Hematopoietic multipotent progenitor cell (in vitro differentiated cells): ENCODE results near the gene LMLN. TPM values are rescaled to one million over a fixed set of nuclear protein-coding genes. Genes with fewer than 3 reads are reported as not detected.
"Not testable (repeated sequence)": the region's sequence is repeated elsewhere in the genome, so short reads cannot be mapped to it uniquely, and the experiment has no call there.

Source experiments
- DNase-seq, 3 donors: peaks; one replicate each; pipeline ENCODE4 v3.0.0-alpha.2; 2011 to 2015; ENCODE audit warnings: low read depth in 2 of 3, low spot score in 2 of 3
- total RNA-seq: library from RNA; depleted of rRNA; stranded (reverse); fragments of >200 nt; gene quantifications from one replicate; pipeline ENCODE4 v1.2.3, GENCODE V29; 2012

Gene LMLN
- 4.3 TPM for total RNA-seq

GRCh38 chr3:197959891-197960693, at the start of gene LMLN:
Gene LMLN, plus strand, starts transcription at chr3:197960217. Its CDS starts 29 bp downstream, at chr3:197960246.
- peak; percentile 92 to 98 (median 97) for DNase-seq

GRCh38 chr3:197912741-197913476, 47.1 kb upstream of the LMLN start:
- DNase-seq: no peak

- no peak for DNase-seq
Measured at GRCh38 chr3:197913641-197914380, 46.2 kb upstream of the LMLN start.

GRCh38 chr3:197921429-197922275, 38.4 kb upstream of the LMLN start:
- DNase-seq: not testable (repeated sequence)

- DNase-seq: peak in 1 of 3 donors; percentile 6
Measured at GRCh38 chr3:197926418-197926817, 33.6 kb upstream of the LMLN start.

- DNase-seq: not testable (repeated sequence)
Measured at GRCh38 chr3:197927578-197927977, 32.4 kb upstream of the LMLN start.

- no peak for DNase-seq
Measured at GRCh38 chr3:197936819-197937384, 23.1 kb upstream of the LMLN start.

GRCh38 chr3:197940745-197941384, 19.2 kb upstream of the LMLN start:
- DNase-seq: no peak

GRCh38 chr3:197942956-197943556, 17.0 kb upstream of the LMLN start:
- peak in 2 of 3 donors; percentile 34 to 62 for DNase-seq

GRCh38 chr3:197949191-197949777, 10.7 kb upstream of the LMLN start:
- DNase-seq: no peak

- peak; percentile 93 to 97 (median 96) for DNase-seq
Measured at GRCh38 chr3:197949778-197950676, 10.0 kb upstream of the LMLN start, which contains the start of gene RPL35A. Gene RPL35A, plus strand, starts transcription at chr3:197950190. Its CDS starts 778 bp downstream, at chr3:197950968.

- no peak for DNase-seq
Measured at GRCh38 chr3:197950677-197951061, 9.3 kb upstream of the LMLN start.

GRCh38 chr3:197951392-197951990, 8.5 kb upstream of the LMLN start:
- DNase-seq: no peak

- DNase-seq: no peak
Measured at GRCh38 chr3:197952440-197952839, 7.6 kb upstream of the LMLN start.

GRCh38 chr3:197953325-197953724, 6.7 kb upstream of the LMLN start:
- DNase-seq: no peak

- DNase-seq: no peak
Measured at GRCh38 chr3:197953881-197954280, 6.1 kb upstream of the LMLN start.

GRCh38 chr3:197955892-197956477, 4.0 kb upstream of the LMLN start:
- DNase-seq: no peak
